HFFc6 (cell line): ENCODE results near the gene VDAC2. TPM values are rescaled to one million over a fixed set of nuclear protein-coding genes. Genes with fewer than 3 reads are reported as not detected.
A peak's percentile ranks its signal among the peaks of the same experiment; 100 is the strongest.
"Not testable (repeated sequence)": the region's sequence is repeated elsewhere in the genome, so short reads cannot be mapped to it uniquely, and the experiment has no call there.

Experiments used
- DNase-seq: peaks from one replicate; pipeline ENCODE4 v3.0.0-alpha.2; 2018
- H3K27ac Mint-ChIP-seq: 2 replicates; pipeline ENCODE4 v1.8.0; 2020; ENCODE audit warnings: mild to moderate bottlenecking, mixed read lengths
- H3K27me3 Mint-ChIP-seq: 2 replicates; pipeline ENCODE4 v1.8.0; 2021; ENCODE audit warnings: mild to moderate bottlenecking, moderate library complexity, mixed read lengths; ENCODE audit not compliant: insufficient read depth
- H3K36me3 Mint-ChIP-seq: 2 replicates; pipeline ENCODE4 v1.8.0; 2021; ENCODE audit warnings: low read depth, mixed read lengths
- H3K4me1 Mint-ChIP-seq: 2 replicates; pipeline ENCODE4 v1.8.0; 2020; ENCODE audit warnings: low read depth, mixed read lengths
- H3K4me3 Mint-ChIP-seq: 2 replicates; pipeline ENCODE4 v1.8.0; 2020; ENCODE audit warnings: mild to moderate bottlenecking, moderate library complexity, mixed read lengths
- H3K9me3 Mint-ChIP-seq: 2 replicates; pipeline ENCODE4 v1.8.0; 2020; ENCODE audit warnings: mild to moderate bottlenecking, mixed read lengths
- total RNA-seq, 6 experiments: library from RNA; stranded (reverse); fragmentation: NEBNext Ultra II Directional; extraction: Animal tissue kit (Norgen Biotek cat#: 25700); gene quantifications; 2 replicates in 1 of 6; 3 replicates in 5 of 6; pipeline ENCODE4 v1.2.3, GENCODE V29; 2021
- TF ChIP-seq, protein P1 (sequence below): fragments of 200-600 bp; sonication (generic); IDR thresholded peaks from 2 replicates; pipeline ENCODE4 v1.5.0; 2021; ENCODE audit warnings: antibody characterized with exemption, mild to moderate bottlenecking

Gene VDAC2
- total RNA-seq, 6 experiments from 2014 or later = 213 to 248 (median 223) TPM

DNA sequence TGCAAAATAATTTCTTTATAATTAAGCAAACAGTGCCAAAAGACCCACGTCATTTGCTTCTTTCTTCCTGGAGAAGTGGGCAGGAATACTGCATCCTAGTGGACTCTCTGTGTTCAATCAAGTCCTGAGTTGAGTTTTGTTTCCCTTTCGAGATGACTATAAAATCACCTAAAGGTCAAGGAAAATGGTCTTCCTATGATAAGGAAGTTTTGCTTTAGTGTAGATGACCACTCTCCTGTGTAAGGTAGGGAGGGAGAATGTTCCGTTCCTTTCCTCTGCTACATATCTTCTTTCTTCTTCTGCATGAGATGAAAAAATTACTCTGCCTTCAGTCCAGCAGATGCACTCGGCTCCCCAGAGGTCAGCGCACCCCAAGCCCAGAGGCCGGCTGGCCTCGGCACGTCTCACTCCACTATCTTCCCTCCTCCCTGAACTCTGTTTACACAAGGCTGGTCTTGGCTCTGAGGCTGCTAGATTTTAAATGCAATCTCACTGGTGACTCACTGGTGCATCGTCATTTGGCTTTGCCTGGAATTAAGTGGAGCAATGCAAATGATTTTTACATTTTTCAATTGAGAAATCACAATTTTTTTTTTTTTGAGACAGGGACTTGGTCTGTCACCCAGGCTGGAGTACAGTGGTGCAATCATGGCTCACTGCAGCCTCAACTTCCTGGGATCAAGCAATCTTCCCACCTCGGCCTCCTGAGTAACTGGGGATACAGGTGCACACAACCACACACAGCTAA lies 18.6 kb upstream of the VDAC2 start:
- Mint-ChIP-seq H3K27ac (peak overlapping the region; percentile 87), H3K9me3 (no peaks in the 10 kb centered on the region), H3K4me1 (peaks cover 49% of the 10 kb centered on the region), H3K4me3 (peak overlapping the region; percentile 79), H3K36me3 (no peaks in the 10 kb centered on the region; the same call in 1 of the 2 replicates), H3K27me3 (no peaks in the 10 kb centered on the region; the same call in none of the 2 replicates)
- TF ChIP-seq, protein P1, sequence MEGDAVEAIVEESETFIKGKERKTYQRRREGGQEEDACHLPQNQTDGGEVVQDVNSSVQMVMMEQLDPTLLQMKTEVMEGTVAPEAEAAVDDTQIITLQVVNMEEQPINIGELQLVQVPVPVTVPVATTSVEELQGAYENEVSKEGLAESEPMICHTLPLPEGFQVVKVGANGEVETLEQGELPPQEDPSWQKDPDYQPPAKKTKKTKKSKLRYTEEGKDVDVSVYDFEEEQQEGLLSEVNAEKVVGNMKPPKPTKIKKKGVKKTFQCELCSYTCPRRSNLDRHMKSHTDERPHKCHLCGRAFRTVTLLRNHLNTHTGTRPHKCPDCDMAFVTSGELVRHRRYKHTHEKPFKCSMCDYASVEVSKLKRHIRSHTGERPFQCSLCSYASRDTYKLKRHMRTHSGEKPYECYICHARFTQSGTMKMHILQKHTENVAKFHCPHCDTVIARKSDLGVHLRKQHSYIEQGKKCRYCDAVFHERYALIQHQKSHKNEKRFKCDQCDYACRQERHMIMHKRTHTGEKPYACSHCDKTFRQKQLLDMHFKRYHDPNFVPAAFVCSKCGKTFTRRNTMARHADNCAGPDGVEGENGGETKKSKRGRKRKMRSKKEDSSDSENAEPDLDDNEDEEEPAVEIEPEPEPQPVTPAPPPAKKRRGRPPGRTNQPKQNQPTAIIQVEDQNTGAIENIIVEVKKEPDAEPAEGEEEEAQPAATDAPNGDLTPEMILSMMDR = peak; percentile 53
- peak; percentile 92 for DNase-seq

DNA sequence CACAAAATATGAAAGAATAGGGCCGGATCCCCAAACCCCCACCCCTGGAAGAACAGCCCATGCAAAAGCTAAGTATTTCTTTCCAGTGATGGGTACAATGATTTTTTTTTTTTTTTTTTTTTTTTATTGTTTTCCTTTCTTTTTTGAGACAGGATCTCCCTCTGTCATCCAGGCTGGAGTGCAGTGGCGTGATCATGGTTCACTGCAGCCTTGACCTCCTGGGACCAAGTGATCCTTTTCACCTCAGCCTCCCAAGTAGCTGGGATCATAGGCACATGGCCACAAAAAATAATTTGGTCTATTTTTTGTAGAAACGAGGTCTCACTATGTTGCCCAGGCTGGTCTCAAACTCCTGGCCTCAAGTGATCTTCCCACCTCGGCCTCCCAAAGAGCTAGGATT lies 16.0 kb upstream of the VDAC2 start:
- H3K27me3 Mint-ChIP-seq, H3K9me3 Mint-ChIP-seq, DNase-seq, H3K36me3 Mint-ChIP-seq, H3K4me3 Mint-ChIP-seq: not testable (repeated sequence)
- peaks cover 57% of the 10 kb centered on the region for H3K4me1 Mint-ChIP-seq
- peak overlapping the region; percentile 92 for H3K27ac Mint-ChIP-seq

DNA sequence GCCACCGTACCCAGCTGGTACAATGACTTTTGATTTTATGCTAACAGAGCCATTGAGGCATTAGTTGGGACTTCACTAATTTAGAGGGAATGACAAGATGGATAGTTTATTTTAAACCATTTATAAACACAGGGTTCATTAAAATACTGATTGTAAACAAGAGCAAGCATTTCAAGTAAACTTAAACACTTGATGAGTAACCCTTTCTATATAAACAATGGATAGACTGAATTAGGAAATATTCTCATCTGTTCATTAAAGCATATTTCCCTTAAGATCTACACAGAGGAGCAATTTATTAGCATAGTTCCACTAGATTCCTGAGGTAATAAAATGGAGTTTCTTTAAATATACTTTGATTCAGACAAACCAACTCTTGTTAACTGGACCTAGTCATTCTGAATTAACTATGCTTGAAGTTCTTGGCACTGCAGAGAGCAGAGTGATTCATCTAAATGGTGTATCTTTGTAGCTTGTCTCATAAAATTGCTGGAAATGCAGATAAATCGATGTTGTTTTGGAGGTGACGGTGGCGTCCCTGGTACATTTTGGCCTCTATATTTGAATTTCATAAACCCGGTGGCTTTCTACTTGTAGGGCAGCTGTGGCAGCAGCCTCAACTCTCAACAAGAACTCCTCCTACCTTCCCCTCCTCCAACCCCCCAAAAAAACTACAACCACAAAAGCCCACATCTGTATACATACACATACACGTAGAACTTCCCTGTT lies 15.4 kb upstream of the VDAC2 start:
- H3K27ac Mint-ChIP-seq = peak overlapping the region; percentile 92
- peaks cover 57% of the 10 kb centered on the region for H3K4me1 Mint-ChIP-seq
- TF ChIP-seq, protein P1 = no peak
- H3K9me3 Mint-ChIP-seq = no peaks in the 10 kb centered on the region
- no peaks in the 10 kb centered on the region; the same call in 1 of the 2 replicates for H3K36me3 Mint-ChIP-seq
- no peaks in the 10 kb centered on the region; the same call in 1 of the 2 replicates for H3K27me3 Mint-ChIP-seq
- H3K4me3 Mint-ChIP-seq = peak overlapping the region; percentile 75
- peak; percentile 94 for DNase-seq

DNA sequence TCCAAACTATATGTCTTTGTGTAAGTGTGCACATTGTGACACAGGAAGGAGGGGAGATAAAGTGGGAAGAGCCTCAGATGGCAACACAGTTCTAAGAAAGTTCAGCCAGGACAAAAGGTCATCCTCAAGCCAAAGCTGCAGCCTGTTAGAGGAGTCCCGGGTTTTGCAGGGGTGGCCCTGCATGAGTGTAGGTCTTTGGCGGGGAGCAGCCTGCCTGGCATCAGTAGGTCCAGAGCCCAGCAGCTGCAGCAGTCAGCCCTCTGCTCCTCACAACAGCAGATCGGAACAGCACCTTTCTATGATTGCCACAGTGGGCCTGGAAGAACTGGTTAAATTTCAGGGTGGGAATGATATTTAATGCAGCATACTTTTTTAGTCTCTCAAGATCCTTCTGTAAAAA lies 13.5 kb upstream of the VDAC2 start:
- Mint-ChIP-seq H3K27me3 (no peaks in the 10 kb centered on the region; the same call in 1 of the 2 replicates), H3K4me3 (no peak overlapping the region), H3K9me3 (no peaks in the 10 kb centered on the region), H3K27ac (no peak overlapping the region), H3K36me3 (no peaks in the 10 kb centered on the region; the same call in 1 of the 2 replicates), H3K4me1 (peaks cover 52% of the 10 kb centered on the region)
- TF ChIP-seq, protein P1 = no peak
- DNase-seq = no peak

DNA sequence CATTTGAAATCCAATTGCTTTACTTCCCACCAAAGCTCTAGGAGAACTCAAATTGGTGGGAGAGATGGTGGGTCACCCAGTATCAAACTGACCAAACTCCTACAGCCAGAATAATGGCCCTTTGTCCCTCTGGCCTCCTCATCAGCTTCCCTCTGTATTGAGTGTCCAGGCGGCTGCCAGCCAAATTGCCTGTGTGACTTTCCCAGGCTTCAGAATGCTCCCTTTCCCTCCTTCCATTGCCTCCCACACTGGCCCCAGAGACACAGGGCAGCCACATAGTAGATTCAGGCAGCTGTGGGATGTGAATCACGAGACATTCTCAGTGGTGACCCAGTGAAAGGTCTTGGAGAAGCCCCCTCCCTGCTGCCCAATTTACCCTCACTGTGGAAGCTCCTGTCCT lies 12.7 kb upstream of the VDAC2 start:
- no peaks in the 10 kb centered on the region; the same call in 1 of the 2 replicates for H3K36me3 Mint-ChIP-seq
- TF ChIP-seq, protein P1 = no peak
- DNase-seq = no peak
- no peaks in the 10 kb centered on the region; the same call in 1 of the 2 replicates for H3K27me3 Mint-ChIP-seq
- H3K9me3 Mint-ChIP-seq = no peaks in the 10 kb centered on the region
- H3K4me3 Mint-ChIP-seq = no peak overlapping the region
- H3K27ac Mint-ChIP-seq = peak overlapping the region; percentile 36
- peaks cover 56% of the 10 kb centered on the region for H3K4me1 Mint-ChIP-seq

DNA sequence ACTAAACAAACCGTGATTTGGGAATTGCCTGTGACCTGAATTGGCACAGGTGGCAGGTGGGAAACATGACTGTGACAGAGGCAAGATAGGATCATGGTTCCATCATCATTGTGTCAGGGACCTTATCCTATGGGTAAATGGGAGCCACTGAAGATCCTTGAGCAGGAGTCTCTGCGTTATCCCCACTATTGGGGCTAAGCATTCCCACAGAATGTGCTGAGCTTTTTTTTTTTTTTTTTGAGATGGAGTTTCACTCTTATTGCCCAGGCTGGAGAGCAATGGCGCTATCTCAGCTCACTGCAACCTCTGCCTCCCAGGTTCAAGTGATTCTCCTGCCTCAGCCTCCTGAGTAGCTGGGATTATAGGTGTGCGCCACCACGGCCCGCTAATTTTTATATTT lies 10.6 kb upstream of the VDAC2 start:
- not testable (repeated sequence) for DNase-seq, H3K27ac Mint-ChIP-seq, H3K27me3 Mint-ChIP-seq, H3K36me3 Mint-ChIP-seq, H3K9me3 Mint-ChIP-seq, H3K4me3 Mint-ChIP-seq
- peaks cover 55% of the 10 kb centered on the region for H3K4me1 Mint-ChIP-seq
